Measurements from ENCODE around the gene GHR.
"Not testable (repeated sequence)": the region's sequence is repeated elsewhere in the genome, so short reads cannot be mapped to it uniquely, and the experiment has no call there.

Gene GHR

GRCh38 chr5:42718591-42718990 lies 295.4 kb downstream of the GHR start:
- no peak for TF ChIP-seq CTCF (IDR thresholded peaks at IDR 0.05; ENCODE audit: low read depth, low read length)
- H3K4me3 ChIP-seq (replicated peaks in 1 of 2; ENCODE audit: low read depth in 2 of 2, low read length in 2 of 2), result no peak overlapping the region
- peak; percentile 1 to 37 for DNase-seq (ENCODE audit: low read depth in 2 of 2)

- H3K4me3 ChIP-seq (replicated peaks in 1 of 2; ENCODE audit: low read depth in 2 of 2, low read length in 2 of 2), result no peak overlapping the region
- DNase-seq (ENCODE audit: low read depth in 2 of 2), result no peak
- no peak for TF ChIP-seq CTCF (IDR thresholded peaks at IDR 0.05; ENCODE audit: low read depth, low read length)
These were observed 295.8 kb downstream of the GHR start for GRCh38 chr5:42719034-42719433.

- DNase-seq (ENCODE audit: low read depth in 2 of 2), result no peak
- no peak overlapping the region for H3K4me3 ChIP-seq (replicated peaks in 1 of 2; ENCODE audit: low read depth in 2 of 2, low read length in 2 of 2)
- no peak for TF ChIP-seq CTCF (IDR thresholded peaks at IDR 0.05; ENCODE audit: low read depth, low read length)
These were observed 297.0 kb downstream of the GHR start for GRCh38 chr5:42720251-42720650.

GRCh38 chr5:42721484-42721883 lies 298.2 kb downstream of the GHR start:
- TF ChIP-seq CTCF (IDR thresholded peaks at IDR 0.05; ENCODE audit: low read depth, low read length), result no peak
- H3K4me3 ChIP-seq (replicated peaks in 1 of 2; ENCODE audit: low read depth in 2 of 2, low read length in 2 of 2), result no peak overlapping the region
- DNase-seq (ENCODE audit: low read depth in 2 of 2), result peak in 1 of 2 donors; percentile 12

GRCh38 chr5:42734531-42735058 lies 311.4 kb downstream of the GHR start:
- not testable (repeated sequence) for H3K4me3 ChIP-seq (replicated peaks in 1 of 2; ENCODE audit: low read depth in 2 of 2, low read length in 2 of 2); DNase-seq (ENCODE audit: low read depth in 2 of 2)

- no peak for TF ChIP-seq CTCF (IDR thresholded peaks at IDR 0.05; ENCODE audit: low read depth, low read length)
- H3K4me3 ChIP-seq (replicated peaks in 1 of 2; ENCODE audit: low read depth in 2 of 2, low read length in 2 of 2), result no peak overlapping the region
- DNase-seq (ENCODE audit: low read depth in 2 of 2), result no peak
These were observed 317.7 kb downstream of the GHR start for GRCh38 chr5:42740920-42741319.

- TF ChIP-seq CTCF (IDR thresholded peaks at IDR 0.05; ENCODE audit: low read depth, low read length), result peak; percentile 52
- H3K4me3 ChIP-seq (replicated peaks in 1 of 2; ENCODE audit: low read depth in 2 of 2, low read length in 2 of 2), result no peak overlapping the region
- peak; percentile 20 to 35 for DNase-seq (ENCODE audit: low read depth in 2 of 2)
These were observed 322.2 kb downstream of the GHR start for GRCh38 chr5:42745426-42745825.

Data from cardiac fibroblast (primary cell).